ENCODE data around the gene BCAP31.
"Not testable (repeated sequence)": the region's sequence is repeated elsewhere in the genome, so short reads cannot be mapped to it uniquely, and the experiment has no call there.

The BCAP31 gene

GRCh38 chrX:153762626-153763173, 38.5 kb upstream of the BCAP31 start:
- DNase-seq = no peak

- DNase-seq = no peak
Measured at GRCh38 chrX:153761863-153762262, 37.7 kb upstream of the BCAP31 start.

- DNase-seq = no peak
Measured at GRCh38 chrX:153755136-153755535, 30.9 kb upstream of the BCAP31 start.

GRCh38 chrX:153750127-153750774, 26.1 kb upstream of the BCAP31 start:
- no peak for DNase-seq

- DNase-seq = not testable (repeated sequence)
Measured at GRCh38 chrX:153749017-153749416, 24.8 kb upstream of the BCAP31 start.

GRCh38 chrX:153746991-153747390, 22.8 kb upstream of the BCAP31 start:
- DNase-seq = not testable (repeated sequence)

GRCh38 chrX:153746359-153746758, 22.2 kb upstream of the BCAP31 start:
- no peak for DNase-seq

GRCh38 chrX:153745067-153745433, 20.9 kb upstream of the BCAP31 start:
- DNase-seq = not testable (repeated sequence)

- DNase-seq = no peak
Measured at GRCh38 chrX:153744210-153745066, 20.3 kb upstream of the BCAP31 start.

- DNase-seq = not testable (repeated sequence)
Measured at GRCh38 chrX:153743468-153744209, 19.5 kb upstream of the BCAP31 start.

- DNase-seq = not testable (repeated sequence)
Measured at GRCh38 chrX:153742796-153743467, 18.7 kb upstream of the BCAP31 start.

- not testable (repeated sequence) for DNase-seq
Measured at GRCh38 chrX:153742111-153742510, 17.9 kb upstream of the BCAP31 start.

- no peak for DNase-seq
Measured at GRCh38 chrX:153741446-153741845, 17.3 kb upstream of the BCAP31 start.

GRCh38 chrX:153740631-153741222, 16.5 kb upstream of the BCAP31 start:
- no peak for DNase-seq

- DNase-seq = peak in 1 of 5 donors; percentile 63
Measured at GRCh38 chrX:153739754-153740486, 15.7 kb upstream of the BCAP31 start.

GRCh38 chrX:153738056-153738605, 13.9 kb upstream of the BCAP31 start:
- DNase-seq = no peak

- DNase-seq = no peak
Measured at GRCh38 chrX:153736871-153737441, 12.8 kb upstream of the BCAP31 start.

GRCh38 chrX:153736071-153736820, 12.1 kb upstream of the BCAP31 start:
- no peak for DNase-seq

GRCh38 chrX:153735274-153735673, 11.1 kb upstream of the BCAP31 start:
- DNase-seq = peak in 1 of 5 donors; percentile 44

GRCh38 chrX:153734871-153735270, 10.7 kb upstream of the BCAP31 start:
- DNase-seq = no peak
